Right atrium auricular region (tissue), 2 donors: ENCODE data around the gene ALOX15B. TPM values are rescaled to one million over a fixed set of nuclear protein-coding genes. Genes with fewer than 3 reads are reported as not detected.
A peak's percentile ranks its signal among the peaks of the same experiment; 100 is the strongest.

Experiments
- DNase-seq: peaks from one replicate; pipeline ENCODE4 v3.0.0-alpha.2; 2019; ENCODE audit warnings: low spot score
- H3K27ac ChIP-seq, 2 donors: fragments of 200-600 bp; sonication (generic); 1 replicate in 1 of 2; 2 replicates in 1 of 2; pipeline ENCODE4 v1.5.1; 2016 to 2019
- H3K27me3 ChIP-seq, 2 donors: fragments of 200-600 bp; sonication (generic); one replicate each; pipeline versions ENCODE4 v1.5.1 to v1.6.0; 2017 to 2019
- H3K36me3 ChIP-seq: fragments of 200-600 bp; sonication (generic); one replicate; pipeline ENCODE4 v1.5.1; 2016
- H3K4me1 ChIP-seq, 2 donors: fragments of 200-600 bp; sonication (generic); one replicate each; pipeline versions ENCODE4 v1.5.1 to v1.6.0; 2017 to 2019
- H3K4me3 ChIP-seq, 2 donors: fragments of 200-600 bp; sonication (generic); 1 replicate in 1 of 2; 2 replicates in 1 of 2; pipeline ENCODE4 v1.5.1; 2017 to 2019; ENCODE audit warnings: mild to moderate bottlenecking in 1 of 2, moderate library complexity in 1 of 2
- H3K9me3 ChIP-seq, 2 donors: fragments of 200-600 bp; sonication (generic); one replicate each; pipeline ENCODE4 v1.5.1; 2019
- total RNA-seq, 2 donors: library from RNA; depleted of rRNA; stranded (reverse); fragments of >200 nt; gene quantifications; one replicate each; pipeline ENCODE4 v1.1.0, GENCODE V29; 2016
- TF ChIP-seq, protein P1 (sequence below), 2 donors: fragments of 200-600 bp; sonication (generic); IDR thresholded peaks; one replicate each; pipeline ENCODE4 v1.5.1; 2019; ENCODE audit warnings: antibody characterized with exemption in 2 of 2

ALOX15B gene
- total RNA-seq, 2 donors from 2014 or later: 1.2 to 1.8 TPM

GRCh38 chr17:8012045-8012580 lies 26.7 kb upstream of the ALOX15B start:
- H3K27ac ChIP-seq: no peak overlapping the region
- TF ChIP-seq, protein P1, sequence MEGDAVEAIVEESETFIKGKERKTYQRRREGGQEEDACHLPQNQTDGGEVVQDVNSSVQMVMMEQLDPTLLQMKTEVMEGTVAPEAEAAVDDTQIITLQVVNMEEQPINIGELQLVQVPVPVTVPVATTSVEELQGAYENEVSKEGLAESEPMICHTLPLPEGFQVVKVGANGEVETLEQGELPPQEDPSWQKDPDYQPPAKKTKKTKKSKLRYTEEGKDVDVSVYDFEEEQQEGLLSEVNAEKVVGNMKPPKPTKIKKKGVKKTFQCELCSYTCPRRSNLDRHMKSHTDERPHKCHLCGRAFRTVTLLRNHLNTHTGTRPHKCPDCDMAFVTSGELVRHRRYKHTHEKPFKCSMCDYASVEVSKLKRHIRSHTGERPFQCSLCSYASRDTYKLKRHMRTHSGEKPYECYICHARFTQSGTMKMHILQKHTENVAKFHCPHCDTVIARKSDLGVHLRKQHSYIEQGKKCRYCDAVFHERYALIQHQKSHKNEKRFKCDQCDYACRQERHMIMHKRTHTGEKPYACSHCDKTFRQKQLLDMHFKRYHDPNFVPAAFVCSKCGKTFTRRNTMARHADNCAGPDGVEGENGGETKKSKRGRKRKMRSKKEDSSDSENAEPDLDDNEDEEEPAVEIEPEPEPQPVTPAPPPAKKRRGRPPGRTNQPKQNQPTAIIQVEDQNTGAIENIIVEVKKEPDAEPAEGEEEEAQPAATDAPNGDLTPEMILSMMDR (IDR thresholded peaks at IDR 0.05): no peak
- H3K9me3 ChIP-seq: no peaks in the 10 kb centered on the region

DNA sequence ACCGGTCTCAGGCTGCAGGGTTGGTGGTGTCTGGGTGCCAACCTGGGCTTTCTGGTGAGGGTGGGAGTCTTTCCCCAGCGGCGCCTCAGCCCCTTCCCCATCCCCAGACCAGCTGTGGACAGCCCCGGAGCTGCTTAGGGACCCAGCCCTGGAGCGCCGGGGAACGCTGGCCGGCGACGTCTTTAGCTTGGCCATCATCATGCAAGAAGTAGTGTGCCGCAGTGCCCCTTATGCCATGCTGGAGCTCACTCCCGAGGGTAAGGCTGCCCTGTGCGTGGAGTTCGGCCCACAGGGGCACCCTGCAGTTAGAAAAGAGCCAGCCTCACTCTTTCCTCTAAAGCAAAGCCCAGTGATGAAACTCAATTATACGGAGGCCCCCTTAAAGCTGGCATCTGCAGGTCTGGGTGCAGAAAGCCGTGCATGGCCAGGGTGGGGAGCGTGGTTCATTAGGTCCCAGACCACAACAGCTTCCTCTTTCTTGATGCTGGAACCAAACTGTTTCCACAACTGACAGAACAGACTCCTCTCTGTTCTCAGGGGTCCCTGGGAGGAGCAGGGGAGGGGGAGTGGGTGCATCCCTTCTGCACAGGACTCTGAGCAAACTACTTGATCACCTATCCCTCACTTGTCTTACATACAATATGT lies 25.7 kb upstream of the ALOX15B start:
- no peak for DNase-seq
- TF ChIP-seq, protein P1 (IDR thresholded peaks at IDR 0.05): no peak
- H3K9me3 ChIP-seq: no peaks in the 10 kb centered on the region
- no peak overlapping the region for H3K27ac ChIP-seq
- H3K4me3 ChIP-seq: no peak overlapping the region
- peaks cover 0 to 4% of the 10 kb centered on the region in 2 donors for H3K27me3 ChIP-seq
- no peaks in the 10 kb centered on the region for H3K36me3 ChIP-seq
- H3K4me1 ChIP-seq: peaks cover 0 to 18% of the 10 kb centered on the region in 2 donors

More at GRCh38 chr17:8012045-8012580, 26.7 kb upstream of the ALOX15B start:
- Histone ChIP-seq H3K36me3 (no peaks in the 10 kb centered on the region), H3K4me3 (no peak overlapping the region), H3K4me1 (peaks cover 0 to 15% of the 10 kb centered on the region in 2 donors), H3K27me3 (peaks cover 0 to 4% of the 10 kb centered on the region in 2 donors)
- no peak for DNase-seq

GRCh38 chr17:8013731-8014557 lies 24.9 kb upstream of the ALOX15B start:
- TF ChIP-seq, protein P1 (IDR thresholded peaks at IDR 0.05): no peak
- peaks cover 0 to 4% of the 10 kb centered on the region in 2 donors for H3K27me3 ChIP-seq
- no peak for DNase-seq
- H3K4me3 ChIP-seq: no peak overlapping the region
- peaks cover 0 to 18% of the 10 kb centered on the region in 2 donors for H3K4me1 ChIP-seq
- H3K9me3 ChIP-seq: no peaks in the 10 kb centered on the region
- H3K36me3 ChIP-seq: no peaks in the 10 kb centered on the region
- H3K27ac ChIP-seq: no peak overlapping the region

DNA sequence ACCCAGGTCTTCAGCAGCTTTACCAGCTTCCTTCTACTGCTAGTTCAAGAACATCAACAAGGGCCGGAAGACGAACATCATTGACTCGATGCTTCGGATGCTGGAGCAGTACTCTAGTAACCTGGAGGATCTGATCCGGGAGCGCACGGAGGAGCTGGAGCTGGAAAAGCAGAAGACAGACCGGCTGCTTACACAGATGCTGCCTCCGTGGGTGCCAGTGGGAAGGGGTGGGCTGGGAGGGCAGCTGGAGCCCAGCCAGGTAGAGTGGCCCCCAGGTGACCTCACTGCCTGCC lies 24.4 kb upstream of the ALOX15B start:
- H3K4me3 ChIP-seq: no peak overlapping the region
- no peaks in the 10 kb centered on the region for H3K9me3 ChIP-seq
- no peaks in the 10 kb centered on the region for H3K36me3 ChIP-seq
- no peak overlapping the region for H3K27ac ChIP-seq
- peaks cover 0 to 18% of the 10 kb centered on the region in 2 donors for H3K4me1 ChIP-seq
- peaks cover 0 to 4% of the 10 kb centered on the region in 2 donors for H3K27me3 ChIP-seq
- TF ChIP-seq, protein P1 (IDR thresholded peaks at IDR 0.05): no peak
- no peak for DNase-seq

- no peak for DNase-seq
- Histone ChIP-seq H3K9me3 (no peaks in the 10 kb centered on the region), H3K27me3 (peaks cover 0 to 4% of the 10 kb centered on the region in 2 donors), H3K4me1 (peaks cover 0 to 18% of the 10 kb centered on the region in 2 donors), H3K27ac (no peak overlapping the region), H3K4me3 (peak overlapping the region; percentile 40 to 54), H3K36me3 (no peaks in the 10 kb centered on the region)
- TF ChIP-seq, protein P1 (IDR thresholded peaks at IDR 0.05): no peak
These were observed 23.5 kb upstream of the ALOX15B start for GRCh38 chr17:8015236-8015956.
